Middle frontal gyrus (tissue), 1 donor: ENCODE results near the gene CDC14A.
"Not testable (repeated sequence)": the region's sequence is repeated elsewhere in the genome, so short reads cannot be mapped to it uniquely, and the experiment has no call there.

Source experiments
- DNase-seq: peaks from one replicate; pipeline ENCODE4 v3.0.0-alpha.2; 2015; ENCODE audit warnings: low spot score; ENCODE audit errors: extremely low spot score

Gene CDC14A

DNA sequence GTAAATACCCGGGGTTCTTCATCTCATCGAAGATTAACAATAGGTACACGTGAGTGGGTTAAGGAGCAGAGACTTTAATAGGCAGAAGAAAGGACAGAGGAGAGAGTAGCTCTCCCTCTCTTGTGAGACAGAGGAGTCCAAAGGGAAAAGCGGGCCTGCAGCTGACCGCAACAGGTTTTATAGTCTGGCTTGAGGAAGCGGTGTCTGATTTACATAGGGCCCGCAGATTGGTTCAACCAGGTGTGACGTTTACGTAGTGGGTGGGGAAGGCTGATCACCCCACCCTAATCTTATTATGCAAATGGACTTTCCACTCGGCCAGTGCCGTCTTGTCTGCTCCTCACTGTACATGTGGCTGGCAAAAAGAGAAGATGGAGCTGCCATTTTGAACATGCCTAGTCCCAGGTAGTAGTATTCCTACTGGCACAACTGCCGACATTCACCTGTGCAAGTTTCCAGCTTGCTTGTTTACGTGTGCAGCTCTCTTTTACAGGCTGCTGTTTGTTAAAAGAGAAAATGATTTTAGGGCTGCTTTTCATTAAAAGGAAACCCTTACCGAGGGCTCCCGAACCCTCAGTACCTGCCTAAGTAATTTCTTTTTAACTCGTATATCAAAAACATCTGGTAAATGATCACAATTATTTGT is 10.6 kb downstream of the CDC14A start:
- no peak for DNase-seq

DNA sequence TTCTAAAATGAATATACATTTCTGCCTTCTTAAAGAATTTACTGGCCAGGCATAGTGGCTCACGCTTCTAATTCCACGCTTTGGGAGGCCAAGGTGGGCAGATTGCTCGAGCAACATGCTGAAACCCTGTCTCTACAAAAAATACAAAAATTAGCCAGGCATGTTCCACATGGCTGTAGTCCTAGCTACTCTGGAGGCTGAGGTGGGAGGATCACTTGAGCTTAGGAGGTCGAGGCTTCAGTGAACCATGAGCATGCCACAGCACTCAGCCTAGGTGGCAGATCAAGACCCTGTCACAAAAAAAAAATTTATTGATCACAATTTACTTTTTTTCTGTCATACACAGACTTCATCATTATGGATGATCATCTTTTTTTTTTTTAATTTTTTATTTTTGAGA is 11.5 kb downstream of the CDC14A start:
- no peak for DNase-seq

GRCh38 chr1:100364697-100365096 is 12.4 kb downstream of the CDC14A start:
- DNase-seq: no peak

DNA sequence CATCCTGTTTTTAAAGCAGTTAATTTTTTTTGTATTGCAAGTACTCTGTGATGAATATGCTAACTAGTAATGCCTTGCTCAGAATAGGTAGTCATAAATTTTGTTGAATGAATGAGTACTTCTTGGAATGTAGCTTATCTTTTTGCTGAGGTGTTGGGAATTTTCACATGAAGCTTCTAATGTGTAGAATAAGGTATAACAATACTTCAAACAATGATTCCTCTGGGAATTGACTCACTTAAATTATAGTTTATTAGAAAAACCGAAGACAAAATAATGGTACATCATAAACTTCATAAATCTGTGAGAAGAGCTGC is 13.9 kb downstream of the CDC14A start:
- no peak for DNase-seq

DNA sequence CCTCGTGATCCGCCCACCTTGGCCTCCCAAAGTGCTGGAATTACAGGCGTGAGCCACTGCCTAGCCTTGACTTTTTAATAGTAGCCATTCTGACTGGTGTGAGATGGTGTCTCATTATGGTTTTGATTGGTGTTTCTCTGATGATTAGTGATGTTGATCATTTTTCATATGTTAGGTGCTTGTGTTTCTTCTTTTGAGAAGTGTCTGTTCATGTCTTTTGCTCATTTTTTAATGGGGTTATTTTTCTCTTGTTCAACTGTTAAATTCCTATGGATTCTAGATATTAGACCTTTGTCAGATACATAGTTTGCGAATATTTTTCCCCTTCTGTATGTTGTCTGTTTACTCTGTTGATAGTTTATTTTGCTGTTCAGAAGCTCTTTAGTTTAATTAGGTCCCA is 17.0 kb downstream of the CDC14A start:
- DNase-seq: not testable (repeated sequence)

DNA sequence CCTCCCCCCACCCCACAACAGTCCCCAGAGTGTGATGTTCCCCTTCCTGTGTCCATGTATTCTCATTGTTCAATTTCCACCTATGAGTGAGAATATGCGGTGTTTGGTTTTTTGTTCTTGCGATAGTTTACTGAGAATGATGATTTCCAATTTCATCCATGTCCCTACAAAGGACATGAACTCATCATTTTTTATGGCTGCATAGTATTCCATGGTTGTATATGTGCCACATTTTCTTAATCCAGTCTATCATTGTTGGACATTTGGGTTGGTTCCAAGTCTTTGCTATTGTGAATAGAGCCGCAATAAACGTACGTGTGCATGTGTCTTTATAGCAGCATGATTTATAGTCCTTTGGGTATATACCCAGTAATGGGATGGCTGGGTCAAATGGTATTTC is 21.6 kb downstream of the CDC14A start:
- not testable (repeated sequence) for DNase-seq

GRCh38 chr1:100376890-100377289 is 24.6 kb downstream of the CDC14A start:
- DNase-seq: not testable (repeated sequence)

- no peak for DNase-seq
These were observed 25.5 kb downstream of the CDC14A start for GRCh38 chr1:100377590-100378361.

DNA sequence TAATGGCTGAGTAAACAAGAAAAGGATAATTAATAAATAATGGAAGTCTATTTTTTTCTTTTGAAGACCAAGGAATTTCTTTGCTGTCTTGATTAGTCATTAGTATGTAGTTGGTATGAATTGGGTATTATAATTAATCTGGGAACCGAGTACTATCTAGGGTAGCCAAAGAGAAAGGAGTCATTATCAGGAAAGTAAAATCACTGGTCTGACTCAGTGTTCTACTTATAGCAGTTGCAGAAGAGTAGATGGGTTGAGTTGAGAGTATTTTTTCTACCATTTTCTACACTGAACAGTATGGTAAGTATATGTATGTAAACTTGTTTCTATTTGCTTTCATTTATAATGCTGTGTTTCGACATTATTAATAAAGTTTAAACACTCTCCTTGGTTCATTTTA is 26.6 kb downstream of the CDC14A start:
- no peak for DNase-seq

DNA sequence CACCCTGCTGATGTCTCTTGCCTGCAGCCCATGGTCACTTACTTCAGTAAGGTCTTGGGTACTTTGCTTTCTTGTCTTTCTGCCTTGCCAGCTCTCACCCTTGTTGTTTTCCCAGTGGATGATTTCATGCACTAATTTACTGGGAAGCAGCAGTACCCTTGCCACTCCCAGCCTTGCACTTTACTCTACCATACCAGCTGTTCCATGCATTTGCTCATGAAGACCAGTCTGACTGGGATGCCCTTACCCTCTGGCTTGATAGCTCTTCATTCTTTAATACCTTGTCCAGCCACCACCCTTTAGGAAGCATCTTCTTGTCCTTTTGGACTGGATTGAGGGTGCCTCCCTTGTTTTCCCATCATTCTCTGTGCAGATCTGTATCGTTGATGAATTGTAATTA is 28.3 kb downstream of the CDC14A start:
- no peak for DNase-seq

GRCh38 chr1:100382657-100383056 is 30.4 kb downstream of the CDC14A start:
- no peak for DNase-seq

DNA sequence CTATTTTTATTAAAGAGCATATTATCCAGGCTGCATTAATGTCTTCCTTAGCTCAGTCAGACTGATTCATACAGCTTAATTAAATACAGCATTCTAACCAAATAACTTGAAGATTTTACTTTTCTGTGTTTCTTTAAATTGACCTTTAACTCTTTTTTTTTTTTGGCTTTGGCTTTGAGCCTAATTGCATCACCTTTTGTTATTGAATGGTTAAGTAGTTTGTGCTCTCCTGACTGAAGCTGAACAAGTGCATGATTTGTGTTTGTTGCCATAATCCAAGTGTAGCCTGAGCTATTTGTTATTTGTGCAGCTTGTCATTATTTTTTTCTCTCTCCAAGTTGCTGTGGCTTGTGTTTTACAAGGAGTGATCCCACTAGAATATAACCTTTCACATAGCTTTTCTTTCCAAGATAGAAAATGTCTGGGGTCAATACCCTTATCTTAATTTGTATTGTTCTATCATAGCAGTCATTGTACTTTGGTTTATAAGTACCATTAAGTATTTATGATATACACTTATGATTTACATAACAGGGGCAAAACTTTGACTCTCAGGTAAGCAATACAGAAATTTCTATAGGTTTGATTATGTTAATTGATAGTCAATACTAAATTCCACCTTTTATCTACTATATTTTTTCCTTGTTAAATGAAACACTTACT is 31.6 kb downstream of the CDC14A start:
- no peak for DNase-seq

DNA sequence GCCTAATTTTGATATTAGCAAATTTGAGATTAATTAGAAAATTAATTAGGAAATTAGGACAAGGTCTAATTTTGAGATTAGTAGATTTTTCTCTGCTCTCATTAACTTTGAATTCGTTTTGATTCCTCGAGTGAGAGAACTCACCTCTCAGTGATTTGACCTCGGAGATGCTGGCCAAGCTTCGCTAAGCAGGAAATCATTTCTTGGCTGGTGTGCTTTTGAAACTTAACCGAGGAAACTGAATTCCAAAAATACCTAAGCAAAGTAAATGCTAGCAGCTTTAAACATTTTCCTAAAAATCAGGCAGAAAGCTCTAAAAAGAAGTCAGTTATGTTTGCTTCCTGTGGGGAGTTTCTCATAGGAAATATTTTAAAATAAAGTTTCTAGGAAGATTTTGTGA is 34.9 kb downstream of the CDC14A start:
- no peak for DNase-seq

DNA sequence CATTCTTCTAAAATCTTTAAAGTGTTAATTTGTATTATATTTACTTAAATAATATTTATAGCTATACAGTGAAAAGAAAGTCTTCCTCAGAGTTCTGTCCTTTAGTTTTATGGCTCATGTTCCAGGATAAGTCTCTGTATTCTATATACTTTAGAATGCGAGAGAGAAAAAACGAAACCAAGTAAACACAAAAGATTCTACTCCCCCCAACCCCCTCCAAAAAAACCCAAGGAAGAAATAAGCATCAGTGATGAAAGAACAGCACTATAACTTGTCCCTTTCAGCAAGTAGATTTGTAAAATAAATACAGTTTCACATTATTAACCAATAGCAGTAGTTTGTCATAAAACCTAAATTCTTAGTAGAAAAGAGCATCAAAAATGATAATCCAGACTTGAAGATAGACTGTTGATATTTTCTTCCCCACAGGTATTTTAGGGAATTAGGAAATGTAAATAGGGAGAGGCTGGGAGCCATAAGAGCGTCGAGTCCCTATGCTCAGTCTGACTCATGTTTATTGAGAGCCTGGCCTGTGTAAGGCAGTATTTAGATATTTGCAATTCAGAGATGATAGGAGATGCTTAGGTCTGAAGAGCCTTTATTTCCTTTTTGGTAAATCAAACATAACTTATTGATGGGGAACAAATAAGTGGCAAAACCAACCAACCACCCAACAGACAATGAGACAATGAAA is 35.5 kb downstream of the CDC14A start:
- DNase-seq: no peak

DNA sequence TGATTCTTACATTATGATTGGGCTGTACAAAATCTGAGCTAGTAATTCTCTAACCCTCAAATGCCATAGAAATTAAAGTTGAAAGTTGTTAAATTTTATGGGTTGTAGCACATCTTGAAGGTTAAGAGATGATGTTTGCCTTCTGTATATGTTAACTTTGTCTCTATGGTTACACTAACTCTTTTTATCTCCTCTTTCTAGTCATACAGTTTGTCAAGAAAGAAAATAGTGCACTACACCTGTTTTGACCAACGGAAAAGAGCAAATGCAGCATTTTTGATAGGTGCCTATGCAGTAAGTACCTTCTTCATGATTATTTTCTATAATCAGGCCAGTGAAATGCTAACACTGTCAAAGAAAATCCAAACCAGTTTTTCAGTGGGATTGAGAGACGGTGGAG is 38.2 kb downstream of the CDC14A start:
- no peak for DNase-seq

GRCh38 chr1:100391675-100392074 is 39.4 kb downstream of the CDC14A start:
- DNase-seq: no peak

- no peak for DNase-seq
These were observed 40.5 kb downstream of the CDC14A start for GRCh38 chr1:100392756-100393155.

DNA sequence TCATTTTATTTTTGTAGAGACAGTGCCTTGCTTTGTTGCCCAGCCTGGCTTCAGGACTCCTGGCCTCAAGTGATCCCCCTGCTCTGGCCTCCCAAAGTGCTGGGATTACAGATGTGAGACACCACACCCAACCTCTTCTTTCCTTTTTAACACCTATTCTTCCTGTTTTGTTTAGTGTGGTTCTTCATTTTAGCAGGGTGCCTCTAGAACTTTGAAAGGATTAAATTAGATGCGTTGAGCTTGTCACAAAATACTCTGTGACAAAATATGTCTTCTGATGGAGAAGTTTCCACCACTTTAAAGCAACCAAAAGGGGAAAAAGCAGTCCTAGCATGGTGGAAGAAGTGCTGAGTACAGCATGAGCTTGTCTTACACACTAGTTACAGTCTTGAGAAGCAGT is 42.0 kb downstream of the CDC14A start:
- DNase-seq: no peak

GRCh38 chr1:100395913-100396312 is 43.6 kb downstream of the CDC14A start:
- DNase-seq: no peak

DNA sequence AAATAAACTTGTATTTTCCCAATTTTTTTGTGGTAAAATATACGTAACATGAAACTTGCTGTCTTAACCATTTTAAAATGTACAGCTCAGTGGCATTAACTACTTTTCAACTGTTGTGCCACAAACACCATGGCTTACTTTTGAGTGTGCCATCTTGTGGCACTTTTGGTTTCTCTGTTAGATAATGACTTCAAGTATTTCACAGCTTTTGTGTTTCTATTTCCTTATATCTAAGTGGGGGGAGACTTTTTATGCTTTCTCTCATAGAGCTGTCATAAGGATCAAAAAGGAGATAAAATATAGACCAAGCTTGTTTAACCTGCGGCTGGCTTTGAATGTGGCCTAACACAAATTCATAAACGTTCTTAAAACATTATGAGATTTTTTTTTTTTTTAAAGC is 44.3 kb downstream of the CDC14A start:
- DNase-seq: no peak

- no peak for DNase-seq
These were observed 45.4 kb downstream of the CDC14A start for GRCh38 chr1:100397681-100398080.

GRCh38 chr1:100398648-100399047 is 46.3 kb downstream of the CDC14A start:
- no peak for DNase-seq
